HEK293T (cell line): ENCODE measurements around the gene PCGF5.

Experiments
- ARNT ChIP-seq: fragments of 450-650 bp; IDR thresholded peaks from 2 replicates; pipeline ENCODE4 v1.6.1; 2017; ENCODE audit warnings: mild to moderate bottlenecking
- BHLHE40 ChIP-seq: fragments of 450-650 bp; IDR thresholded peaks from 2 replicates; pipeline ENCODE4 v1.6.1; 2016; ENCODE audit warnings: mild to moderate bottlenecking, moderate library complexity, borderline replicate concordance
- CTBP1 ChIP-seq: fragments of 450-650 bp; IDR thresholded peaks from 2 replicates; pipeline ENCODE4 v1.6.1; 2016; ENCODE audit warnings: borderline replicate concordance
- FOXA1 ChIP-seq: fragments of 450-650 bp; IDR thresholded peaks from 2 replicates; pipeline ENCODE4 v1.6.1; 2016; ENCODE audit warnings: mild to moderate bottlenecking
- FOXK2 ChIP-seq: fragments of 450-650 bp; IDR thresholded peaks from 2 replicates; pipeline ENCODE4 v1.6.1; 2016; ENCODE audit warnings: mild to moderate bottlenecking
- FOXM1 ChIP-seq: fragments of 450-650 bp; IDR thresholded peaks from 2 replicates; pipeline ENCODE4 v1.6.1; 2017; ENCODE audit warnings: mild to moderate bottlenecking, borderline replicate concordance
- HDGF ChIP-seq: fragments of 450-650 bp; IDR thresholded peaks from 2 replicates; pipeline ENCODE4 v1.6.1; 2017; ENCODE audit warnings: antibody characterized with exemption, borderline replicate concordance
- L3MBTL2 ChIP-seq: fragments of 450-650 bp; conservative IDR thresholded peaks from 2 replicates; pipeline ENCODE4 v1.6.1; 2016; ENCODE audit warnings: mild to moderate bottlenecking
- LEF1 ChIP-seq: fragments of 450-650 bp; IDR thresholded peaks from 2 replicates; pipeline ENCODE4 v1.6.1; 2017; ENCODE audit warnings: mild to moderate bottlenecking, borderline replicate concordance
- NFRKB ChIP-seq: fragments of 450-650 bp; IDR thresholded peaks from 2 replicates; pipeline ENCODE4 v1.6.1; 2016; ENCODE audit warnings: mild to moderate bottlenecking, moderate library complexity
- SP1 ChIP-seq: fragments of 450-650 bp; IDR thresholded peaks from 2 replicates; pipeline ENCODE4 v1.6.1; 2017
- SUZ12 ChIP-seq: fragments of 450-650 bp; IDR thresholded peaks from 2 replicates; pipeline ENCODE4 v1.6.1; 2016; ENCODE audit warnings: mild to moderate bottlenecking
- TARDBP ChIP-seq: fragments of 450-650 bp; IDR thresholded peaks from 2 replicates; pipeline ENCODE4 v1.6.1; 2016
- ZNF384 ChIP-seq: fragments of 450-650 bp; IDR thresholded peaks from 2 replicates; pipeline ENCODE4 v1.6.1; 2016

DNA sequence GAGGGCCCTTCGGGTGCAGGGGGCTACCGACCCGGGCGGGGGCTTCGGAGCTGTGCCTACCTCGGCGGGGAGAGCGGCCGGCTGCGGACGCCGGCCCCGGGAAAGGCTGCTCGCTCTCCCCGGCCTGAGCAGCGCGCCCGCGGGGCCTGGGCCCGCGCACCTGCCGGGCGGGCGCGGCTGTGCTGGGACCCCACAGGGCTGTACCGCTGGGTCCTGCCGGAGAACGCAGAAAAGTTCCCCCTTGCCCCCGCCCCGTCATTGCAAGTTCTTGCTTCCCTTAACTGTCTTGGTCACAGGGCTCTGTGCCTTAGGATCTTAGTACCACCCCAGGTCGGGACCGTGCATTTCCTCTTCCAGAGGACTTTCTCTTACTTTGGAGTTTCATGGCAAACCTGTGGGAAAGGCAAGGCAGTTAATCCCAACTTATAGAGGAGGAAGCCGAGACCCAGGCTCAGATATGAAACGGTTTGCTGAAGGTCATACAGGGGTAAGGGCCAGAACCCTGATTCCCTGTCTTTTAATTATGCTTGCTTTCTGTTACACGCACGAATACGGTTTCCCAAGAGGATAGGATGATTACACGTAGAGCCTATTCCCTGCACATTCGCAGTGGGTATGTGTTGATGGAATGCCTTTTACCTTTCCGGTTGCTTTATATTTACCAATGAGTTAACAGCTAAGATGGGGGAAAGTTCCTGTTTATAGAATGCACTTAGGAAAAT is 652 bp downstream of the PCGF5 start:
- TF ChIP-seq TARDBP (no peak), FOXK2 (no peak), L3MBTL2 (no peak), ARNT (no peak), BHLHE40 (no peak), HDGF (no peak), LEF1 (no peak), FOXM1 (no peak), FOXA1 (no peak), ZNF384 (no peak), SP1 (no peak), SUZ12 (no peak), CTBP1 (no peak), NFRKB (no peak)
